GM21529 (cell line): ENCODE data around the gene SORCS1.

Source experiments
- ATAC-seq: cut with Tn5 transposase; IDR thresholded peaks from one replicate; pipeline ENCODE4 v1.9.1; 2021; ENCODE audit not compliant: unreplicated experiment

The SORCS1 gene

DNA sequence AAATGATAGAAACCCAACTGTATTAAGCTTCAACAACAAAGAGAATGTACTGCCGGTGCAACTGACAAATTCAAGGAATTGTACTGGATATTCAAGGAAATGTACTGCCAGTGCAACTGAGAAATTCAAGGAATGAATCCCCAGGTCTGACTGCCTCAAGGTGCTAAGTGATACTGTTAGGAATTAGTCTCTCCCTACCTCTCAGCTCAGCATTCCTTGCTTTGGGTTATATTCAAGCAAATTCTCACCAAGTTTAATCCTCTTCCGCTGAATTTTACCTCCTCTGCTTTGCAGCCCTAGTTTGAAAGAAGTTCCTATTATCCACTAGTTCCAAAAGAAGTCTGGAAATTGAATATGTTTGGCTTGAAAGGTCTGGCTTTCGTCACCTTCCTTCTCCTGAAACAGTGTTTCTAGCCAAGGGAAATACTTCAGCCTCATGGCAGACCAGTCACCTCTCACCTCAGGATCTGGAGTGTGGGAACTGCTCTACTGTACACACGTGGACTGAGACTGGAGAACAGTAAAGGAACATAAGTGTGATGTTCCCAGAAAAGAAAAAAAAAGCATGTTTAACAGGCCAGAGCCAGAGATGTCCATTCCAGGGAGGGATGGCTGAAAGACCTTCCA lies 60.4 kb downstream of the SORCS1 start:
- ATAC-seq, result no peak

DNA sequence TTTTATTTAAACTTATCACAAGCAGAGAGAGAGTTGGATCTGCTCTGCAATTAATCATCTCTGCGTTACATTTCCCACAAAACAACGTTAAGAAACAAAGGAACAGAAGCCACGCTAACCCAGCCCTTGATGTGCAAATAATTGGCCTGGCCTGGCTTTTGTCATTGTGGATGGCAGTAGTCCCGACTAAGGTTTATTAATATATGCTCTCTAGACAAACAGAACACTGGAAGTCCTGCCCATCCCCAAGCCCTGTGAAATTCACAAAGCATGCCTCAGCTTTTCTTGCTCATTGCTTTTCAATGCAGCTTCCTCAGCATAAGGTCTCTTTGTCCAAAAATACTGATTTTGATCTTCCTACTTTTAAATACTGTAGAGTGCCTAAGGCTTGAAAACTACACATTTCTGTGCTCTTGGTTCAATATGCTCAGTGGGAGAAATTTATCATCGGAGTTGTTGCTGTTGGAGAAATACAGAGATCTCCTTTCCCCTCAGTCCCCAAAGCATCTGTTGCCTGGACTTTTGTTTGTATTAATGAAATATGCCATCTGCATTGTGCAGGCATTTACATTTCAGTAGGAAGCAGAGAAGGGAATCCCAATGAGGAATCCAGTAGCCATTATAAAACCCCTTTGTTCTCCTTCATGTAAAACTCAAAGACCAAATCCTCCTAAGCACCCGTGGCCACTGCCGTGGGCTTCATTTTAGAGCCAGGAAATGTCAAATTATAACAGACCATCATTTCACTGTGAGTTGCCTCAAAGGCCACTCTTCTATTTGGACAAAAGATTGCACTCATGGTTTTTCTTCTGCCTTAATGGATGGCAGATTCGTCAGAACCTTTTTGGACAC lies 61.1 kb downstream of the SORCS1 start:
- ATAC-seq, result no peak

- ATAC-seq, result no peak
Measured at GRCh38 chr10:107098326-107098725, 66.2 kb downstream of the SORCS1 start.

DNA sequence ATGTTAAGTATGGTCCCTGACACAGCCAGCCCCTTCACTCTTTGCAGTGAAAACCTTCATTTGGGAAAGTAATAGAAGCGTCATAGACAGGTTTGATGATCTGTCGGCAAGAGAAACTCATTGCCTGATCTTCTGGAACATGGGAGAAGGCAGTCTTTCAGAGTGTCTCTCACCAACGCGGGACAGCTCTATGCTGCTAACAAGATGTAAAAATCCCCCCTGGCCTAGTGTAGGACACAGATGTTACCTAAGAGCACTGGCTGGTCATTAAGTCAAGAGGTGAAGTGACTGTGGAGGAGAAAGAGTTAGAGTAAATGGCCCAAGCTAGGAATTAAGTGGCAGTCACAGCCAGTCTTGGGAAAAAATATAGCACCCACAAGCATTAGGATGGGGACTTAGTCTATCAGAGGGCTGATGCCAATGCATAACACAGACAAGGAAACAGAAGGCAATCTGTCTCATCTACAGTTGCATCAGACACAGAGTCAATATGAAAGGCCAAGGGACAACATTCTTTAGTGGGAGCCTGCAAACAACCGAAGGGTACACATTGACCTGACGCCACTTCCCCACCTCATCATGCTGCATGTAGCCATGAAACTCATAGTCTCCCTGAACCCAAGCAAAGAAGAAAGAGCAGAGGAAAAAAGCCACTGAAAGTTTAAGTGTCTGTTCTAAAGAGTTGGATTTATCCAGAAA lies 69.5 kb downstream of the SORCS1 start:
- ATAC-seq, result no peak

- ATAC-seq, result no peak
Measured at GRCh38 chr10:107092321-107092720, 72.2 kb downstream of the SORCS1 start.

- ATAC-seq, result no peak
Measured at GRCh38 chr10:107091126-107091525, 73.4 kb downstream of the SORCS1 start.

- no peak for ATAC-seq
Measured at GRCh38 chr10:107085665-107086525, 78.6 kb downstream of the SORCS1 start.

- ATAC-seq, result no peak
Measured at GRCh38 chr10:107083388-107084009, 81.0 kb downstream of the SORCS1 start.

- ATAC-seq, result no peak
Measured at GRCh38 chr10:107081644-107082043, 82.9 kb downstream of the SORCS1 start.

DNA sequence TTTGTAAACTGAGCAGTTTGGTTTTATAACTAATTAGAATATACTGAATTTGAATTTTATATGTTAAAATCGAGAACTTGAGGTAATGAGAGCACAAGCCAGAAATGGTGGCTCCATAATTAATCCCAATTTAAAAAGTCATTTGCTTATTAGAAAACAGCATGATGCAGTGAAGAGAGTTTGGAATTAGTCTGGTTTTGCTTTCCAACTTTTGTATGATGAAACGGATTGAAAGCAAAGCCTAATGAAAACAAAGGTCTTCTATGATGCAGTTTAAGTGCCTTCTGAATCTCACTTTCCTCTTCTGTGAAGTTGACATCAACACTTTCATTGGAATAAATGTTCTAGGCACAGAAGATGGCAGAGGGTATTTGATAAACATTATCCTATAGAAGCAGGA lies 89.4 kb downstream of the SORCS1 start:
- ATAC-seq, result no peak

DNA sequence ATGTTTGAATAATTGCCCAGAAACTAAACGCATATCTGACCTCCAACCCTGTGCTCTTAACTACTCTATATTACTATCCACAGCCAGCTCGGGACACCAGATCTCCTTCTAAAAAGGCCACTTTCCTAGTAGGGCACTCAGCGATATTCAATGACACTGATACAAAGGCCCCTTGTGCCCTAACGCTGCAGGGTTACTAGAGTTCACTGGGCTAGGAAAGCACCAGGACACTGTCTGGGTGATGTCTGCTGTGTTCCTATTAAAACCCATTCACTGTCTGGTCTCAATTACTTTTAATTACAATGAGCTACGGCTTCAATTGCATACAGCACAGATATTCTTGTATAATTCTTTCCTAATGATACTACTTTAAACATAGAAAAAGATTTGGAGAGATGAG lies 91.7 kb downstream of the SORCS1 start:
- ATAC-seq, result no peak

- no peak for ATAC-seq
Measured at GRCh38 chr10:107072028-107072427, 92.5 kb downstream of the SORCS1 start.

DNA sequence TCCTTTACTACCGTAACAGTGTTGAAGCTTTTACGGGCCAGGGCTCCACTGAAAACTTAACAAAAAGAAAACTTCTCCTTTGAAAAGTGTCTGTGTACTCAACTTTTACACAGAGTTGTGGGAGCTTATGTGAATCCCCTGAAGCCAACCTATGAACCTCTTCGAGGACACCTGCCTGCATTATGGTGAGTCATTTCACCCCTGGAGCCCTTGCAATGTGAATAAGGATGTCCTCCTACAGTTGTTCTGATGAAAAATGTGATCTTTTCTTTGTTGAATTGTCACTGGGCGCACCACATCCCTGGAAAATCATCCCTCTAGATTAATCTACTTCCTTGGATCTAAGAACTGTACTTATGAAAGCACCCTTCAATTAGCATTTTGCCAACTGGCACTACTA lies 93.2 kb downstream of the SORCS1 start:
- ATAC-seq, result no peak

GRCh38 chr10:107067843-107068242 lies 96.7 kb downstream of the SORCS1 start:
- no peak for ATAC-seq

DNA sequence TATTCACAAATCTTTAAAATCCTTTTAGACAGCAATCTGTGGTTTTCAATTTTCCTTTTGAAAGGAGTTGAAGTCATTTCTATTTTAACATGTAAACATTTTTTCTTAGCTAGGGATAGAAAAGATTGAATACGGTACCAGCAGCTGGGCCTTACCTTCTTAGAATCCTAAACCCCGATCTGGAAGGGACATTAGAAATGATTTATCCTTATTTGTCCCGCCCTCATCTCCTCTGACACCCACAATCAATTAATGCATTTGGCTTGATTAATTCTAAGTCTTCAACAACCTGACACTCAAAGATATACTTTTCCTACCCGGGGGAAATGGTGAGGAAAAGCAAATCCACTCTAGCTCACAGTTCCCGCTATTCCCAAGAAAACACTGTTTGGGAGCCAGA lies 100.4 kb downstream of the SORCS1 start:
- ATAC-seq, result no peak

GRCh38 chr10:107059872-107060271 lies 104.6 kb downstream of the SORCS1 start:
- no peak for ATAC-seq

GRCh38 chr10:107059068-107059804 lies 105.3 kb downstream of the SORCS1 start:
- ATAC-seq, result no peak

DNA sequence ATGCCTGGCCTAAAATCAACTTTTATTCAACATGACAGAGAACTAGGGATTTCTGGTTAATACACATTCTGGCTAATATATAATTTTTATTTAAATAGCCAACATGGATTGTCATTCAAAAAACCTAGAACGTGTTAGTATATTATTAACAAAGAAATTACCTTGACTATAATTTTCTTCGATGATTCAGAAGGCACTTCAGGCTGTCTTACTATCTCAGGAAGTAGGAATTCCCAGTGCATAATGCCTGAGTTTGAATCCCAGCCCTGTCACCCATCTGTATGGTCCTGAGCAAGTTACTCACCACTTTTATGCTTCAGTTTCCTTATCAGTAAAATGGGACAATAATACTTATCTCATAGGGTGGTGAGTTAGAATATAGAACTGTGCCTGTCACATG lies 106.2 kb downstream of the SORCS1 start:
- ATAC-seq, result no peak

- no peak for ATAC-seq
Measured at GRCh38 chr10:107056182-107056581, 108.3 kb downstream of the SORCS1 start.
